ENCODE measurements around the gene FAM228B.

DNA sequence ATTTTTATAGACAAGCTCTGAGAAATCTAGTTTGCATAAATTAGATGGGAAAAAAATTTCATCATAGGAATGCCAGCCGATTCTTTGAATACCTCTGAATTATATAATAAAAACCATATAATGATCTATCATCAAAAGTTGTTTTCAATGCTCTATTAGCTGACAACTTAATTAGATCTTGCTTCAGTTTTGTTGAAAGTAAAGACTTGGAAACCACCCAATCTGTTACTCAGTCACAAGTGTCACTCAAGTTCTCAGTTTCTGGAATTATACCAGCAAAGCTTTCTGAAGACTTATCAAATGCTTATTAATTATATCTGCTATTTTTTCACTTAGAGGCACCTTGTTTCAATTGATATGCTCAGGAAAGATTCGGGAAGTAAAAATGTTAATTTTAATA is 21.3 kb upstream of the FAM228B start:
- TF ChIP-seq, protein P1, sequence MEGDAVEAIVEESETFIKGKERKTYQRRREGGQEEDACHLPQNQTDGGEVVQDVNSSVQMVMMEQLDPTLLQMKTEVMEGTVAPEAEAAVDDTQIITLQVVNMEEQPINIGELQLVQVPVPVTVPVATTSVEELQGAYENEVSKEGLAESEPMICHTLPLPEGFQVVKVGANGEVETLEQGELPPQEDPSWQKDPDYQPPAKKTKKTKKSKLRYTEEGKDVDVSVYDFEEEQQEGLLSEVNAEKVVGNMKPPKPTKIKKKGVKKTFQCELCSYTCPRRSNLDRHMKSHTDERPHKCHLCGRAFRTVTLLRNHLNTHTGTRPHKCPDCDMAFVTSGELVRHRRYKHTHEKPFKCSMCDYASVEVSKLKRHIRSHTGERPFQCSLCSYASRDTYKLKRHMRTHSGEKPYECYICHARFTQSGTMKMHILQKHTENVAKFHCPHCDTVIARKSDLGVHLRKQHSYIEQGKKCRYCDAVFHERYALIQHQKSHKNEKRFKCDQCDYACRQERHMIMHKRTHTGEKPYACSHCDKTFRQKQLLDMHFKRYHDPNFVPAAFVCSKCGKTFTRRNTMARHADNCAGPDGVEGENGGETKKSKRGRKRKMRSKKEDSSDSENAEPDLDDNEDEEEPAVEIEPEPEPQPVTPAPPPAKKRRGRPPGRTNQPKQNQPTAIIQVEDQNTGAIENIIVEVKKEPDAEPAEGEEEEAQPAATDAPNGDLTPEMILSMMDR (conservative IDR thresholded peaks at IDR 0.05) = no peak
- no peak for TF ChIP-seq EZH2 (IDR thresholded peaks at IDR 0.05; ENCODE audit: low read depth)

All from PC-9 (cell line).